KMS-11 (cell line): Measurements from ENCODE around the gene SMAD3.

ENCODE experiments used
- H2AFZ ChIP-seq: fragments of 200-600 bp; sonication (generic); 2 replicates; pipeline ENCODE4 v1.6.1; 2016; ENCODE audit warnings: antibody characterized with exemption, mixed run types, low read depth
- H3K27ac ChIP-seq: fragments of 200-600 bp; sonication (generic); 2 replicates; pipeline ENCODE4 v1.6.1; 2016; ENCODE audit warnings: mild to moderate bottlenecking, mixed run types
- H3K27me3 ChIP-seq: fragments of 200-600 bp; sonication (generic); 2 replicates; pipeline ENCODE4 v1.6.1; 2017; ENCODE audit warnings: mild to moderate bottlenecking, low read depth, mixed run types, moderate library complexity; ENCODE audit not compliant: insufficient read depth
- H3K36me3 ChIP-seq: fragments of 200-600 bp; sonication (generic); 2 replicates; pipeline ENCODE4 v1.6.1; 2017; ENCODE audit warnings: mild to moderate bottlenecking, mixed run types; ENCODE audit not compliant: insufficient read depth
- H3K4me1 ChIP-seq: fragments of 200-600 bp; sonication (generic); 2 replicates; pipeline ENCODE4 v1.6.1; 2016; ENCODE audit warnings: mild to moderate bottlenecking, low read depth, mixed run types; ENCODE audit not compliant: poor library complexity, severe bottlenecking
- H3K4me2 ChIP-seq: fragments of 200-600 bp; sonication (generic); 2 replicates; pipeline ENCODE4 v1.7.0; 2016; ENCODE audit warnings: mild to moderate bottlenecking, mixed run types
- H3K4me3 ChIP-seq: fragments of 200-600 bp; sonication (generic); IDR thresholded peaks from 2 replicates; pipeline ENCODE4 v1.6.1; 2017; ENCODE audit warnings: low read depth, low read length, mixed read lengths; ENCODE audit not compliant: insufficient read depth
- H3K79me2 ChIP-seq: fragments of 200-600 bp; sonication (generic); 2 replicates; pipeline ENCODE4 v1.6.1; 2016; ENCODE audit warnings: low read depth, mixed run types; ENCODE audit not compliant: insufficient read depth
- H3K9ac ChIP-seq: fragments of 200-600 bp; sonication (generic); 2 replicates; pipeline ENCODE4 v1.6.1; 2016; ENCODE audit warnings: mild to moderate bottlenecking, mixed run types
- H4K20me1 ChIP-seq: fragments of 200-600 bp; sonication (generic); 2 replicates; pipeline ENCODE4 v1.6.1; 2016; ENCODE audit warnings: mild to moderate bottlenecking, mixed run types; ENCODE audit not compliant: insufficient read depth
- CTCF ChIP-seq: fragments of 200-600 bp; sonication (generic); conservative IDR thresholded peaks from 2 replicates; pipeline ENCODE4 v1.6.1; 2017; ENCODE audit warnings: low read depth, mild to moderate bottlenecking, antibody characterized with exemption, low read length, moderate library complexity, mixed read lengths

Gene SMAD3

GRCh38 chr15:67227431-67227830 lies 162.0 kb downstream of the SMAD3 start:
- H3K27me3 ChIP-seq: no peaks in the 10 kb centered on the region
- H3K36me3 ChIP-seq: no peaks in the 10 kb centered on the region
- H3K27ac ChIP-seq: no peak overlapping the region
- H3K4me2 ChIP-seq: no peak overlapping the region
- TF ChIP-seq CTCF: no peak
- H3K79me2 ChIP-seq: no peaks in the 10 kb centered on the region
- H4K20me1 ChIP-seq: no peaks in the 10 kb centered on the region
- no peaks in the 10 kb centered on the region for H3K4me1 ChIP-seq
- no peak overlapping the region for H3K9ac ChIP-seq
- H2AFZ ChIP-seq: no peak overlapping the region
- H3K4me3 ChIP-seq: no peak overlapping the region

GRCh38 chr15:67227846-67228245 lies 162.4 kb downstream of the SMAD3 start:
- H3K27ac ChIP-seq: no peak overlapping the region
- no peaks in the 10 kb centered on the region for H4K20me1 ChIP-seq
- no peak overlapping the region for H2AFZ ChIP-seq
- H3K4me1 ChIP-seq: no peaks in the 10 kb centered on the region
- H3K27me3 ChIP-seq: no peaks in the 10 kb centered on the region
- H3K4me3 ChIP-seq: no peak overlapping the region
- no peaks in the 10 kb centered on the region for H3K36me3 ChIP-seq
- H3K9ac ChIP-seq: no peak overlapping the region
- no peak overlapping the region for H3K4me2 ChIP-seq
- no peaks in the 10 kb centered on the region for H3K79me2 ChIP-seq
- TF ChIP-seq CTCF: no peak

GRCh38 chr15:67228286-67228685 lies 162.9 kb downstream of the SMAD3 start:
- TF ChIP-seq CTCF: no peak
- H4K20me1 ChIP-seq: no peaks in the 10 kb centered on the region
- H3K27me3 ChIP-seq: no peaks in the 10 kb centered on the region
- H3K79me2 ChIP-seq: no peaks in the 10 kb centered on the region
- H3K4me1 ChIP-seq: no peaks in the 10 kb centered on the region
- no peak overlapping the region for H3K27ac ChIP-seq
- no peak overlapping the region for H2AFZ ChIP-seq
- H3K36me3 ChIP-seq: no peaks in the 10 kb centered on the region
- no peak overlapping the region for H3K9ac ChIP-seq
- H3K4me2 ChIP-seq: no peak overlapping the region
- H3K4me3 ChIP-seq: no peak overlapping the region

- H3K4me2 ChIP-seq: no peak overlapping the region
- no peaks in the 10 kb centered on the region for H3K4me1 ChIP-seq
- no peak overlapping the region for H3K9ac ChIP-seq
- H4K20me1 ChIP-seq: no peaks in the 10 kb centered on the region
- H3K79me2 ChIP-seq: no peaks in the 10 kb centered on the region
- no peaks in the 10 kb centered on the region for H3K27me3 ChIP-seq
- H3K27ac ChIP-seq: no peak overlapping the region
- H3K36me3 ChIP-seq: no peaks in the 10 kb centered on the region
- no peak overlapping the region for H2AFZ ChIP-seq
- TF ChIP-seq CTCF: no peak
- H3K4me3 ChIP-seq: no peak overlapping the region
Measured at GRCh38 chr15:67230504-67230903, 165.1 kb downstream of the SMAD3 start.
